ENCODE measurements around the gene WASHC4. TPM values are rescaled to one million over a fixed set of nuclear protein-coding genes. Genes with fewer than 3 reads are reported as not detected.
"Not testable (repeated sequence)": the region's sequence is repeated elsewhere in the genome, so short reads cannot be mapped to it uniquely, and the experiment has no call there.

Gene WASHC4
- total RNA-seq, 1 experiment from 2014 or later, result 66.6 TPM

- in situ Hi-C loops (cut with HindIII; ENCODE audit: low pct_unique_long_range_greater_than_20kb, low sequenced_read_pairs), result no loop called here
- DNase-seq (ENCODE audit: low read depth, low spot score), result peak; percentile 62
Measured at GRCh38 chr12:105084251-105085250, 23.0 kb upstream of the WASHC4 start, which contains the start of gene ALDH1L2. Gene ALDH1L2 (minus strand): TSS chr12:105084458. CDS start chr12:105084436, 22 bp downstream.

- in situ Hi-C loops (cut with HindIII; ENCODE audit: low pct_unique_long_range_greater_than_20kb, low sequenced_read_pairs), result no loop called here
- DNase-seq (ENCODE audit: low read depth, low spot score), result no peak
Measured at GRCh38 chr12:105085501-105085900, 22.0 kb upstream of the WASHC4 start.

- in situ Hi-C loops (cut with HindIII; ENCODE audit: low pct_unique_long_range_greater_than_20kb, low sequenced_read_pairs), result no loop called here
- no peak for DNase-seq (ENCODE audit: low read depth, low spot score)
Measured at GRCh38 chr12:105089817-105090216, 17.7 kb upstream of the WASHC4 start.

GRCh38 chr12:105090361-105090760, 17.2 kb upstream of the WASHC4 start:
- DNase-seq (ENCODE audit: low read depth, low spot score), result no peak
- in situ Hi-C loops (cut with HindIII; ENCODE audit: low pct_unique_long_range_greater_than_20kb, low sequenced_read_pairs), result no loop called here

- in situ Hi-C loops (cut with HindIII; ENCODE audit: low pct_unique_long_range_greater_than_20kb, low sequenced_read_pairs), result no loop called here
Measured at GRCh38 chr12:105091476-105092206, 15.9 kb upstream of the WASHC4 start.

GRCh38 chr12:105092336-105092735, 15.2 kb upstream of the WASHC4 start:
- no peak for DNase-seq (ENCODE audit: low read depth, low spot score)
- in situ Hi-C loops (cut with HindIII; ENCODE audit: low pct_unique_long_range_greater_than_20kb, low sequenced_read_pairs), result no loop called here

More at GRCh38 chr12:105091476-105092206, 15.9 kb upstream of the WASHC4 start:
- DNase-seq (ENCODE audit: low read depth, low spot score), result peak; percentile 60

- DNase-seq (ENCODE audit: low read depth, low spot score); in situ Hi-C loops (cut with HindIII; ENCODE audit: low pct_unique_long_range_greater_than_20kb, low sequenced_read_pairs): not testable (repeated sequence)
Measured at GRCh38 chr12:105095338-105095737, 12.2 kb upstream of the WASHC4 start.

GRCh38 chr12:105099356-105099755, 8.2 kb upstream of the WASHC4 start:
- in situ Hi-C loops (cut with HindIII; ENCODE audit: low pct_unique_long_range_greater_than_20kb, low sequenced_read_pairs), result no loop called here
- DNase-seq (ENCODE audit: low read depth, low spot score), result no peak

- DNase-seq (ENCODE audit: low read depth, low spot score), result peak; percentile 54
- in situ Hi-C loops (cut with HindIII; ENCODE audit: low pct_unique_long_range_greater_than_20kb, low sequenced_read_pairs), result no loop called here
Measured at GRCh38 chr12:105100207-105100985, 7.1 kb upstream of the WASHC4 start.

GRCh38 chr12:105100998-105101397, 6.5 kb upstream of the WASHC4 start:
- in situ Hi-C loops (cut with HindIII; ENCODE audit: low pct_unique_long_range_greater_than_20kb, low sequenced_read_pairs), result no loop called here
- DNase-seq (ENCODE audit: low read depth, low spot score), result peak; percentile 34

- in situ Hi-C loops (cut with HindIII; ENCODE audit: low pct_unique_long_range_greater_than_20kb, low sequenced_read_pairs), result no loop called here
- DNase-seq (ENCODE audit: low read depth, low spot score), result no peak
Measured at GRCh38 chr12:105102673-105103072, 4.9 kb upstream of the WASHC4 start.

- in situ Hi-C loops (cut with HindIII; ENCODE audit: low pct_unique_long_range_greater_than_20kb, low sequenced_read_pairs), result no loop called here
Measured at GRCh38 chr12:105104762-105105161, 2.8 kb upstream of the WASHC4 start.

GRCh38 chr12:105106621-105107020, 910 bp upstream of the WASHC4 start:
- in situ Hi-C loops (cut with HindIII; ENCODE audit: low pct_unique_long_range_greater_than_20kb, low sequenced_read_pairs), result no loop called here
- no peak for DNase-seq (ENCODE audit: low read depth, low spot score)

More at GRCh38 chr12:105104762-105105161, 2.8 kb upstream of the WASHC4 start:
- DNase-seq (ENCODE audit: low read depth, low spot score), result no peak

GRCh38 chr12:105107171-105107493, 399 bp upstream of the WASHC4 start:
- in situ Hi-C loops (cut with HindIII; ENCODE audit: low pct_unique_long_range_greater_than_20kb, low sequenced_read_pairs), result no loop called here
- DNase-seq (ENCODE audit: low read depth, low spot score), result peak; percentile 68

GRCh38 chr12:105109465-105110212, 2.1 kb downstream of the WASHC4 start:
- no peak for DNase-seq (ENCODE audit: low read depth, low spot score)

GRCh38 chr12:105110851-105111250, 3.3 kb downstream of the WASHC4 start:
- DNase-seq (ENCODE audit: low read depth, low spot score), result no peak
- in situ Hi-C loops (cut with HindIII; ENCODE audit: low pct_unique_long_range_greater_than_20kb, low sequenced_read_pairs), result no loop called here

More at GRCh38 chr12:105109465-105110212, 2.1 kb downstream of the WASHC4 start:
- in situ Hi-C loops (cut with HindIII; ENCODE audit: low pct_unique_long_range_greater_than_20kb, low sequenced_read_pairs), result no loop called here

- DNase-seq (ENCODE audit: low read depth, low spot score), result no peak
- in situ Hi-C loops (cut with HindIII; ENCODE audit: low pct_unique_long_range_greater_than_20kb, low sequenced_read_pairs), result no loop called here
Measured at GRCh38 chr12:105113094-105113493, 5.6 kb downstream of the WASHC4 start.

Data from SK-MEL-5 (cell line).